Parathyroid adenoma (tissue), 2 donors: ENCODE data around the gene CFAP92.

Source experiments
- H2AFZ ChIP-seq: fragments of 300-600 bp; sonication (generic); one replicate; pipeline ENCODE4 v1.7.0; 2017; ENCODE audit warnings: antibody characterized with exemption, mild to moderate bottlenecking
- H3K27ac ChIP-seq: fragments of 300-600 bp; sonication (generic); one replicate; pipeline ENCODE4 v1.7.0; 2017
- H3K27me3 ChIP-seq: fragments of 300-600 bp; sonication (generic); one replicate; pipeline ENCODE4 v1.7.0; 2017; ENCODE audit warnings: low read length; ENCODE audit not compliant: control insufficient read depth, insufficient read depth
- H3K36me3 ChIP-seq: fragments of 300-600 bp; sonication (generic); one replicate; pipeline ENCODE4 v1.7.0; 2017; ENCODE audit warnings: low read length; ENCODE audit not compliant: control insufficient read depth, insufficient read depth
- H3K4me1 ChIP-seq: fragments of 300-600 bp; sonication (generic); one replicate; pipeline ENCODE4 v1.7.0; 2017; ENCODE audit warnings: control low read depth
- H3K4me2 ChIP-seq: fragments of 300-600 bp; sonication (generic); one replicate; pipeline ENCODE4 v1.7.0; 2017; ENCODE audit warnings: low read length
- H3K4me3 ChIP-seq: fragments of 300-600 bp; sonication (generic); one replicate; pipeline ENCODE4 v1.7.0; 2017; ENCODE audit warnings: low read depth, low read length
- H3K79me2 ChIP-seq: fragments of 300-600 bp; sonication (generic); one replicate; pipeline ENCODE4 v1.7.0; 2017; ENCODE audit warnings: control low read depth
- H3K9ac ChIP-seq: fragments of 300-600 bp; sonication (generic); one replicate; pipeline ENCODE4 v1.7.0; 2017; ENCODE audit warnings: mild to moderate bottlenecking
- H3K9me3 ChIP-seq: fragments of 300-600 bp; sonication (generic); one replicate; pipeline ENCODE4 v1.7.0; 2017; ENCODE audit warnings: low read length; ENCODE audit not compliant: control insufficient read depth
- TF ChIP-seq, protein P1 (sequence below): fragments of 300-600 bp; sonication (generic); IDR thresholded peaks from one replicate; pipeline ENCODE4 v1.7.0; 2017; ENCODE audit warnings: antibody characterized with exemption, mild to moderate bottlenecking
- donor health status: primary hyperparathyroidism.

Gene CFAP92

DNA sequence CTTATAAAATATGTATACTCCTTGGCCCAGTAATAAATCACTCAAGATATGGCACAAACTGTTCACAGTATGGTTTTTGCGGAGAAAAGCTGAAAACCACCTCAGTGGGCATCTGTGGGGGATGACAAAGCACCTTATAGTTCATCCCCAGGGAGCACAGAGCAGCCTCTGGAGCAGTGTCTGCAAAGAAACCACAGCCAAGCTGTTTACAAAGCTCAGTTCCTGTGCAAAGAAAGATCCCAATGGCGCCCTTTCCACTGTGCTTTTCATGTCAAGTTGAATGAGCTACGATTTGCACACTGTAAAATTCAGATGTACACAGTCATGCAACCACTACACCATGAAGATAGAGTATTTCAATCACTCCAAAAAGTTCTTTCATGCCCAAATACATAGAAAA is 4.7 kb upstream of the CFAP92 start:
- Histone ChIP-seq H3K36me3 (no peaks in the 10 kb centered on the region), H2AFZ (no peak overlapping the region), H3K27ac (no peak overlapping the region), H3K4me2 (no peak overlapping the region), H3K9me3 (no peaks in the 10 kb centered on the region), H3K27me3 (no peaks in the 10 kb centered on the region), H3K79me2 (no peaks in the 10 kb centered on the region), H3K4me3 (no peak overlapping the region), H3K9ac (no peak overlapping the region), H3K4me1 (peaks cover 12% of the 10 kb centered on the region)
- TF ChIP-seq, protein P1, sequence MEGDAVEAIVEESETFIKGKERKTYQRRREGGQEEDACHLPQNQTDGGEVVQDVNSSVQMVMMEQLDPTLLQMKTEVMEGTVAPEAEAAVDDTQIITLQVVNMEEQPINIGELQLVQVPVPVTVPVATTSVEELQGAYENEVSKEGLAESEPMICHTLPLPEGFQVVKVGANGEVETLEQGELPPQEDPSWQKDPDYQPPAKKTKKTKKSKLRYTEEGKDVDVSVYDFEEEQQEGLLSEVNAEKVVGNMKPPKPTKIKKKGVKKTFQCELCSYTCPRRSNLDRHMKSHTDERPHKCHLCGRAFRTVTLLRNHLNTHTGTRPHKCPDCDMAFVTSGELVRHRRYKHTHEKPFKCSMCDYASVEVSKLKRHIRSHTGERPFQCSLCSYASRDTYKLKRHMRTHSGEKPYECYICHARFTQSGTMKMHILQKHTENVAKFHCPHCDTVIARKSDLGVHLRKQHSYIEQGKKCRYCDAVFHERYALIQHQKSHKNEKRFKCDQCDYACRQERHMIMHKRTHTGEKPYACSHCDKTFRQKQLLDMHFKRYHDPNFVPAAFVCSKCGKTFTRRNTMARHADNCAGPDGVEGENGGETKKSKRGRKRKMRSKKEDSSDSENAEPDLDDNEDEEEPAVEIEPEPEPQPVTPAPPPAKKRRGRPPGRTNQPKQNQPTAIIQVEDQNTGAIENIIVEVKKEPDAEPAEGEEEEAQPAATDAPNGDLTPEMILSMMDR = no peak

DNA sequence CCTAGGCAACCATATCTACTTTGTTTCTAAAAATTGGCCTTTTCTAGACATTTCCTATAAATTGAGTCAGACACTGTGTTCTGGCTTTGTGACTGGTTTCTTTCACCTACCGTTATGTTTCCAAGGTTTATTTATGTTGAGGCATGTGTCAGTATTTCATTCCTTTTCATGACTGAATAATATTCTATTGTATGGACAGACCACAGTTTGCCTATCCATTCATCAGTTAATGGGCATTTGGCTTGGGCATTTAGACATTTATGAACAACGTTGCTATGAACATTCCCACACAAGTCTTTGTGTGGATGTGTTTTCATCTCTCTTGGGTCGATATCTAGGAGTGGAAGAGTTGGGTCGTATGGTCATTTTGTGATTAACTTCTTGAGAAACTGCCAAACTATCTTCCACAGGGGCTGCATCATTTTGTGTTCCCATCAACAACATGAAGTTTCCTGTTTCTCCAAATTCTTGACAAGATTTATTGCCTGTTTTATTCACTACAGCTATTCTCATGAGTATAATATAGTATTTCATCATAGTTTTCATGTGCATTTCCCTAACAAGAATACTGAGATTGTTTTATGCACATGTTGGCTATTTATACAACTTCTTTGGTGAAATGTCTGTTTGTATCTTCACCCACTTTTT is 3.7 kb upstream of the CFAP92 start:
- Histone ChIP-seq H3K27me3 (no peaks in the 10 kb centered on the region), H3K9me3 (no peaks in the 10 kb centered on the region), H3K36me3 (no peaks in the 10 kb centered on the region), H3K4me2 (no peak overlapping the region), H3K9ac (no peak overlapping the region), H3K4me1 (peaks cover 8% of the 10 kb centered on the region), H3K4me3 (no peak overlapping the region), H3K79me2 (no peaks in the 10 kb centered on the region), H2AFZ (no peak overlapping the region), H3K27ac (no peak overlapping the region)
- TF ChIP-seq, protein P1 = no peak

DNA sequence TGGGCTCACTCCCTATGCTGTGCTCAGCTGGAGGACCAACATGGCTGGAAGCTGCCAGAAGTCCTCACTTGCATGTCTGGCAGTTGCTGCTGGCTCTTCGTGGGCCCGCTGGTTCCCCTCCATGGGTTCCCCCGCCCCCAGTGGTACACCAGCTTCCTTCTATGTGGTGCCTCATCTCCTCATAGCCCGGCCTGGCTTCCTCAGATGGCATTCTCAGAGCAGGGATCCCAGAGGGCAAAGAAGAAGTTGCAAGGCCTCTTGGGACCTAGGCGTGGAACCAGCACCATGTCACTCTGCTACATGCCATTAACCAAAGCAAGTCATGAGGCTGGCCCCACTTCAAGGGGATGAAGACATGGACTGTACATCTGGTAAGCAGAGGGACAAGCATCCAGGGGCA is 2.9 kb upstream of the CFAP92 start:
- Histone ChIP-seq H3K27ac (no peak overlapping the region), H3K4me1 (peaks cover 5% of the 10 kb centered on the region), H3K27me3 (no peaks in the 10 kb centered on the region), H3K36me3 (no peaks in the 10 kb centered on the region), H2AFZ (no peak overlapping the region), H3K9ac (no peak overlapping the region), H3K9me3 (no peaks in the 10 kb centered on the region), H3K4me2 (no peak overlapping the region), H3K4me3 (no peak overlapping the region), H3K79me2 (no peaks in the 10 kb centered on the region)
- TF ChIP-seq, protein P1 = no peak

DNA sequence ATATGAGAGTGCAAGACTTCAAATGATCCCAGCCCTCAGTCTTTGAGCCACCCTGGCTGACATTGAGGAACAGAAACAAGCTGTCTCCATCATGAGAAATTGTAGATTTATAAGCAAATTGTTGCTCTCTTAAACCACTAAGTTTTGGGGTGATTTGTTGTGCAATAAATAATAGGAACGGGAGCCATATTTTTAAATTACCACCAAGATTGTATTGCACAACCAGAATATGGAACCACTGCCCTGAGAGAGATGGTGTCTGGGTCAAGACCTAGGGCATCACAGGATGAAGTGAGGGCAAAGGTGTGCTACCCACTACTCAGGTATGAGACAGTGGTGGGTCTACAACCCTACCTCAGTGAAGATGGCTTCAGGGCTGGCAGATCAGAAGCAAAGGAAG is 2.3 kb upstream of the CFAP92 start:
- no peak overlapping the region for H3K27ac ChIP-seq
- H3K4me2 ChIP-seq = no peak overlapping the region
- peaks cover 5% of the 10 kb centered on the region for H3K4me1 ChIP-seq
- no peaks in the 10 kb centered on the region for H3K9me3 ChIP-seq
- H3K36me3 ChIP-seq = no peaks in the 10 kb centered on the region
- H3K27me3 ChIP-seq = no peaks in the 10 kb centered on the region
- TF ChIP-seq, protein P1 = no peak
- no peak overlapping the region for H3K9ac ChIP-seq
- H3K79me2 ChIP-seq = no peaks in the 10 kb centered on the region
- no peak overlapping the region for H2AFZ ChIP-seq
- H3K4me3 ChIP-seq = no peak overlapping the region

DNA sequence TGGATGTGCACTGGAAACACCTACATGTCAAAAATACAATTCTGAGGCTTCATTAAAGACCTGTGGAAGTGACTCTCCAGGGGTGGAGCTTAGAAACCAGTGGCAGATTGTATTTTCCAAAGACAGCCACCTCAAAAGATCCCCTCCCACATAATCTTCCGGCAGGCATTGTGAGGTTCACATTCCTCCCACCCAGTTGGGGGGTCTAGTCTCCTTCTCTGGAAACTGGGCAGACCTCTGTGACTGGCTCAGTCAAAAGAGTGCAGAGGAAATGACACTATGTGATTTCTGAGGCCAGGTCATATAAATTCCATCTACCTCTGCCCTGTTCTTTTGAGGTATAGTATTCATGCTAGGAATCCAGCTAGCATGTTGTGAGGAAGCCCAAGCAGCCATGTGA is 1.9 kb upstream of the CFAP92 start:
- Histone ChIP-seq H3K9ac (no peak overlapping the region), H3K9me3 (no peaks in the 10 kb centered on the region), H2AFZ (no peak overlapping the region), H3K4me1 (peaks cover 5% of the 10 kb centered on the region), H3K4me3 (no peak overlapping the region), H3K4me2 (no peak overlapping the region), H3K79me2 (no peaks in the 10 kb centered on the region), H3K27ac (no peak overlapping the region), H3K36me3 (no peaks in the 10 kb centered on the region), H3K27me3 (no peaks in the 10 kb centered on the region)
- TF ChIP-seq, protein P1 = no peak
